Ishikawa (cell line): ENCODE data around the gene HMGCLL1.

Source experiments
- EP300 ChIP-seq: IDR thresholded peaks from 2 replicates; pipeline ENCODE4 v1.6.1; 2012; ENCODE audit warnings: borderline replicate concordance
- TCF12 ChIP-seq: IDR thresholded peaks from 2 replicates; pipeline ENCODE4 v1.6.1; 2012; ENCODE audit warnings: low read depth

GRCh38 chr6:55448451-55448850 lies 130.5 kb downstream of the HMGCLL1 start:
- TF ChIP-seq TCF12 (no peak), EP300 (no peak)
